HG02852 (cell line): ENCODE measurements around the gene NCKAP5.

ENCODE experiments used
- ATAC-seq: cut with Tn5 transposase; IDR thresholded peaks from one replicate; pipeline ENCODE4 v1.9.1; 2021; ENCODE audit warnings: mild to moderate bottlenecking, moderate library complexity; ENCODE audit not compliant: unreplicated experiment

Gene NCKAP5

DNA sequence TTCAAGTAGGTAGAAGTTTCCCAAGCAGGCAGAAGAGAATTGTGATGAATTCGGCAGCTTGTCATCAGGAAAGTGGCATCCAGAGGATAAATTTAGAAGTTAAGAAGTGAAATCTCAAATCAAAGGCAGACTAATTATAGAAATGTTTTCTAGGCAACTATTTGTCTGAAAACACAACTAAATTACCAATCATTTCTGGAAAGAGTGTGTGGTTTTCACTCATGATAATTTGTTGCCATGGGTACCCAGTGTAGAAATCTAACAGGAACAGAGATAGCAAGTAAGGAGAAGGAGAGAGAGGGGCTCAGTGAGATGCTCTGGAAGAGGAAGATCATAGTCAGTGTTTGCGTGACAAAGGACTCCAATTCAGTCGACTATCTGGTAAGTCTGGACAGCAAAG lies 208.1 kb downstream of the NCKAP5 start:
- ATAC-seq, result no peak

DNA sequence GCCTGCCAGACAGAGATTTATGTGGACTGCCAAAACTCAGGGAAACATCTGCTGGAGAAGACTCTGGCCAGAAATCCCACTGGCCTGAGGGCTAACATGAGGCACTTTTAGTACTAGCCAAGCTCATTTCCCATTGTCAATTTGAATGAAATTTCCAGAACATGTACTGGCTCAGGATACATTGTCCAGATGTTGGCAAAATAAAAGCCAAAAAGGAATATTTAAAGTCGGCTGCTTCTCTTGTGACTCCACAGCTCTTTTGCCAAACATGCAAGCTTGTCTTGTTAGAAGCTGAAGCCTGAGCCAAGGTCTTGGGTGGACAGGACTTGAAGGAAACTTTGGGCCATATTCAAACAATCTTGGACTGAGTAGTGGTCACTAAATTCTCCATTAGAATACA lies 215.5 kb downstream of the NCKAP5 start:
- ATAC-seq, result no peak

DNA sequence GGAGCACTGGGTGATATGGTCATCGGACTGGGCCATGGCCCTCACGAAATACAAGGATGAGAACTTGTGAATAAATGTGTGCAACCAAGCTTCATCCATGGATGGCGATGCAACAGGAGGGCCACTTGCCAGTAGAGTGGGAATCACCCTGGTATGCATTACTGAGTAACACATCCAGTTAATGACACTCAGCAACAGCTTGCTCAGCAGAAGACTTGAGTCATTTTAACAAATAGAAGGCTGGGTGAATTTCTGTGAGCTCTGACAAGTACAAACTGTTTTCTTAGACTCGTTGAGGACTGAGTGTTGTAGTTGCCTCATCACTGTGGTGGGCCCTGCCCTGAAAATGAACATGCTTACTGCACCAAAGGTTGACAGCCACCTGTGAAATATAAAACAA lies 221.6 kb downstream of the NCKAP5 start:
- ATAC-seq, result no peak

DNA sequence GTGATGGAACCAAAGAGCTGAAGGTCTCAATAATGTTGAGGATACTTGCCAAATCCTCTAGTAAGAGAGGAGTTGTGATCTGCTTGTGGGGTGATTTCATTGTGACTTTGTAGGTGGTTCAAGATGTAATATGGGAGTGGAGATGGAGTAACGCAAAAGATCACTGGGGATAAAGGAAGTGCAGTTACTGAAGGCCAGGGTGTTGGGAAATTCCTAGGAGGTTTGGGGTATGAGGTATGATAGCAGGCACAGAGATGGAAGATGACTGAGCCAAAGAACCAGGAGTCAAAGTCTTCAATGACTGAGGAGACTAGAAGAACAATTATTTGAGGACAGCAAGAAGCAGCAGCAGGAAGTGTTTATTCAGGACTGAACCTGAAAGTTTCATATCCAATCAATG lies 222.6 kb downstream of the NCKAP5 start:
- ATAC-seq, result no peak

DNA sequence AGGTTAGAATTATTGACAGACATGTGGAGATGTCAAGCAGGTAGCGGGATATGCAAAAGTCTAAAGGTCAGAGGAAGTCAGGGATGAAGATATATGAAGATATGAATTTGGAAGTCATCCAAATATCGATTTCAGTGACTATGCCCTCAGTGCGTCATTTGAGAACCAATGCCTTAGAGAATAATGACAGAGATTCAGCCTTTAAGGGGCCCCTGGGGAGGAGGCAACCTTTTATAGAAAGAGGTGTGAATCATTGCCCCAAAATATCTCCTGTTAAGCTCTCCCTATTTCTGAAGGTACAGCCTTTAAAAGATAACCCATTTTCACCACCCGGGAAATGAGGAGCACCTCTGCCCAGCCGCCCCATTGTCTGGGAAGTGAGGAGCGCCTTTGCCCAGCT lies 223.4 kb downstream of the NCKAP5 start:
- ATAC-seq, result no peak

DNA sequence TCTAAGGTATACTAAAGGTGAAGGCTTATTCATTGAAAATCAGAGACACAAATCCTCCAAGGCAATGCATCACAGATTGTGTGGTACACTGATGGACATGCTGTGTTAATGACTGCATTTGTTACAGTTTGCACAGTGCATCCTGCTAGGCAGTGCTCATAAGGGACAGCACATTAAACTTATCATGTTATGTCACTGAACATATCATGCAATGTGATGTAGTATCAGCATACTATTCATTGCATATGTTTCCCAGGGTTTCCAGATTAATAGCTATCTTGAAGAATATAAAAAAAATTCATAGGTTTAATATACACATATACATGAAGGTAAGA lies 225.3 kb downstream of the NCKAP5 start:
- ATAC-seq, result no peak

DNA sequence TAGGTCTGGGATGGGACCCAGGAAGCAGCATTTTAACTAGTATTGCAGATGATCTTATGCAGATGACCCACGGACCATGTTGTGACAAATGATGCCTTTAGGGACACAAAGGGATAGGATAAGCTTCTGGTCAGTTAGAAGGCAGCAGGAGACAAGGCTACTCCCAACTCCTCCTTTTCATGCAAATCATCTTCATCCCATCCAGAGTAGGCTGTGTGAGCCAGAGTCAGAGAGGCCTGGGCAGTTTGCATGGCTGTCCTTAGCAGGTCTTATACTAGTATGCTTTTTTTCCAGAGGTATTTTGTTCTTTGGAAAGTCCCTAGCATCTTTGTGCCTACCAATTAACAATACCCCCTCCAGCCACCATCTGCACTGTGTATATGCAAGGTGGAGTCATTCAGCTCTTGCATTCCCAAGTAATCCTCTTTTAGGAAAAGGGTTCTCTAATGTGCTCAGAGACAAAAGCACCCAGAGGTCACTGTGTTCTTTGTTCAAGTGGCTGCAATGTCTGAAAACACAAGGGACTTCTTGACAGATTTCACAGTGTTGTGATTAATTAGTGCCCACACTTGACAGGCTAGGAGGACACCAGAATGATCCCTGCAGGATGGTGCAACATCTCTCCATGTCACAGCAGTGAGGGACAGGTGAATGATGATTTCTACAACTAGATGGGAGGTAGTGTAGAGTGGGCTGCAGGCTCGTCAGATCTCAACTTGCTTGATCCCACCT lies 225.8 kb downstream of the NCKAP5 start:
- ATAC-seq, result no peak

DNA sequence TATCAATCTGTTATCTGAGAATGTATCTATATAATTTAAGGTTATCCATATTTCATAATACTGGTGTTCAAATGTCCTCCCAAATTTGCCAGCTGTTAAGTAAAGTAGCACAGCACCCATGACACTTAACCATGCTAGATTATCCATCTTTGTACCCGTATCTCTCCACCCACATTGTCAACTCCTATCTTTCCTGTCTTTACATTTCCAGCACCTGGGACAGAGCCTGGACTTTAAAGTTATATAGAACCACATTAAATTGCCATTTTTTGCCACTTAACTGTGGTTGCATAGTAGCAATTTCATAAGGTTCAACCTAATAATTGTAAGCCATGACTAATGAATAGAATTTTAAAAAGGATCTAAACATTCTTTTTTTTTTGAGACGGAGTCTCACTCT lies 226.7 kb downstream of the NCKAP5 start:
- no peak for ATAC-seq

DNA sequence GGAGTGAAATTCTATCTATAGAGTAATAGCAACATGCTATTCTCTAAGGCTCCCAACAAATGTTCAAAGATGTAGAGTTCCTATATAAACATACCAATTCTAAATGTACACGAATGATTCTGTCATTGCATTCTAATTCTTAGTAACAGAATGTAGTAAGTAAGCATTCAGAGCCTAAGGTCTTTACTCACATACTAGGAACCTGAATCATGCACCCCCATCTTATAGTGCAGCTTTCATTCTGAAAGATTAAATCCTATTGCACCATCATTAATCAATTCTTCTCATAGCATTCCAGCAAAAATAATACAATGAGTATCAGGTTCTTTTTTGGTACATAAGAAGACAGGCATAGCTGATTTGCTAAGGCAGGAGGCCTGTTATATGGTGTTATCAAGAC lies 230.0 kb downstream of the NCKAP5 start:
- no peak for ATAC-seq

DNA sequence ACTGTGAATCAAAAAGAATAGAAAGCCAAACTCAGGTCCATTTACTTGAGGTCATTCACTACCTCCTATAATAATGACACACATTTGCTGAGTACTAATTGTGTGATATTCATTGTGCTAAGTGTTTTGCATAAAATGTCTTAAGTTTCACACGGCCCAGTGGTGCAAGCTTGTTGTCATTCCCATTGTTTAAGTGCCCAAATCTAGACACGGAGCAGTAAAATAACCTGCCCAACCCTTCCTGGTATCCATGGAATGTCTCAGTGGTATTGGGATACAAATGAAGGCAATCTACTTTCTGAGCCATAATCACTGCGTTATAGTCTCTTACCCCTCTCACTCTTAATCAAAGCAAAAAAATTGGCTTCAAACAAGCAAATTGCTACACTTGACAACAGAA lies 233.3 kb downstream of the NCKAP5 start:
- ATAC-seq, result no peak

DNA sequence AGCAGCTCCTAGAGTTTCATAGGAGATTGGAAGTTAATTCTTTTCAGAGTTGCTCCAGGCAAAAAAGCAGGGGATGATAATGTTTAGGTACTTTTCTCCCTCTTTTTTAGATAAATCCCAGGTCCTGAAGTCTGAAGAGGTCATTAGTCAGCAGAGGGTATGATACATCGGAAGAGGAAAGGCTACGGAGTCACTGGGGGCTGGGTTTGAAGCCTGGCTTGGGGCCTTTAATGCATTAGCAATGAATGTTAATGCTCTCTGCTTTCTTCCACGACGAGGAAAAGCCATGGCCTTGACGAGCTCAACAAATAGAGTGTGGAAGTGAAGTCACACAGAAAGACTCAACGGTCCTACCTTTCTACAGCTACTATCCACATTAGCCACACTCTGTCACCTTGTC lies 235.1 kb downstream of the NCKAP5 start:
- no peak for ATAC-seq

DNA sequence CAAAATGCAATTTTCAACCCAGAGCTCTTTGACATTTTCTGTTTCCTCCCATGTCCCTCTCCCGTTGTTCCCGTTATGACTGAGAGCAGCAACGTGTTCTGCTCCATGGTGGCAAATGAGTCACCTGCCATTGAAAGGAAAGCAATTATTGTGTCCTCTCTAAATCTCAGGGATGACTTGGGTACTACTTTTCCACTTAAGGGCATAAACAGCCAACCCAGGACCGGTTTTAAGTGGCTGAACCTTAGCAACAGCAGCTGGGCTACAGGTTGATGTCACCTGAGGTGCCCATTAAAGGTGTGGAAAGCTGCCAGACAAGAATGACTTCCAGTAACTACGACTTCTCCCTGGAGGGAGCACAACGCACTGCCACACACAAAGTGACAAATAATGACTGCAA lies 236.8 kb downstream of the NCKAP5 start:
- no peak for ATAC-seq

DNA sequence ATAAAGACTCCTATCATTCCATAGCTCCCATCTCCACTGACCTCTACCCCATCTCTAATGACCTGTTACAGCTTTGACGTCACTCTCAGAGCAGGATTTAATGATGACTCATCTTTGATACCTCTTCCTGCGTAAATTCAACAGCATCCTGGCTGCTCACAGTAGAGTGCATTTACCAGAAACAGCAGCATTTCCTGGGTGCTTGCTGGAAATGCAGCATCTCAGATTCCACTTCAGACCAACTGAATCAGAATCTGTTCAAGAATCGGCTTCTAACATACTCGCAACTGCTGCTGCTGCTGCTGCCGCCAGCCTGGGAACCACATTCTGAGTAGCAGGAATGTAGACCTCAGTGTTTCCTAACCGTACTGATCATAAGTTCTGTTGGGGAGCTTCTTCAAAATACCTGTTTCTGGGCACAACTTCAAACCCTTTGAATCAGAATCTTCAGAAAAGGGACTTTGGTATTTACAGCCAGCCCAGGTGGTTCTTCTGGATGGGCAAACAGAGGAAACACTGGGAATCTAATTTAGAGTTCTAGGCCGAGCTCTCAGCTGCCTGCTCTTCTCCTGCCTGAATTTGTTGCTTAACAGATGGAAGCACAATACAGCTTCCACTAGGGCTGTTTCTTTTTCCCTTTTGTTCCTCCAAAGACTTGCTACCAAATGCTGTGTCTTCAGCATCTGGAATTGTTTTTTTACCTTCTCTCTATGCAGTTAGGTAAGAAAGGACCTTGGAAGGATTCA lies 241.4 kb downstream of the NCKAP5 start:
- no peak for ATAC-seq

DNA sequence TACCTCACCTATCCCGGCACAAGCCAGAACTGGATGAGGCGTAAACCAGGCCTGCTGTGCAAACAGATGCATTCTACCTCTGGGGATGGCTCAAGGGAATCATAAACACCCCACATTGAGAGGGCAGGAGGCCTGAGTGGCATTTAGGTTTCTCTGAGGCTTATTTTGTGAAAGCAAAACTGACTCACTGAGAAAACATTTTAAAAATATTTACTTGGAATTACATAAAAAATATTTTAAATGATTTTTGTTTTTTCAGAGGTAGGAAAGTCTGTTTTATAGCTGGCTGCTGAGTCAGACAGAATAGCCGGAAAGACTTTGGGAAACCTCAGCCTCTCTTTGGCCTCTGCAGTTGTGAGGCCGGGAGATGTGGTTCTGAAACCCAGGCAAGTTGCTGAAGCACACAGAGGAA lies 244.1 kb downstream of the NCKAP5 start:
- ATAC-seq, result no peak

DNA sequence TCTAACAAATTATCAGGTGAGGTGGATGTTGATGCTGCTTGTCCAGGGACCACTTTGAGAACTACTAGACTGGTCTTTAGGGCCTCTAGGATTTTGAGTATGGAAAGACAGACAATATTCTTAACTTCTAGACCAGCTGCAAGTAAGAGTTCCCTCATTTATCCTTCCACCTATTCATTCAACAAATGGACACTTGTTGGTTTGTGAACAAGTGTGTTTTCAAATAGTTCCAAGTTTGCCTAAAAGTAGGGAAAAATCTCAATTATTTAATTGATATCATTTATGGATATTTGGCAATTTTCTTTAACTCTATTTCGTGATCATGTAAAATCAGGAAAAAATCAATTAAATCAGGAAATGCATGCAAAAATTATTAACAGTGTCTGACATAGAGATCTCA lies 245.4 kb downstream of the NCKAP5 start:
- ATAC-seq, result no peak

DNA sequence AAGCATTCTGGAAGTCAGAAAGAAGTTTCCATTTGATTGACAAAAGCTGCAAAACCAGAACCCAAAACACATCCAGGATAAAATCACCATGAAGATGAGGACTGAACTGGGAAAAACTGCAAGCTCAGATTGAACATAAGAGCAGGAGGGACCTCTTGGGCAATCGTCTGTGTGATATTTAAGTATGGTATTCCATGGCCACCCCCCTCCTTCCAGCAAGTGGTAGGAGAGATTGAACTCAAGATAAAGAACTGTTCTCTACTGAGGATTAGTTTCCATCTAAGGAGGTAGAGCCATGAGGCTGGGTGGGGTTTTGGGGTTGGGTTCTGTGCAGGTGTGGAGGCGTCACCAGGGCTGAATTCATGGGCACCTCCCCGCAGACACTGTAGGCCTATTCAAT lies 251.1 kb downstream of the NCKAP5 start:
- ATAC-seq, result no peak

DNA sequence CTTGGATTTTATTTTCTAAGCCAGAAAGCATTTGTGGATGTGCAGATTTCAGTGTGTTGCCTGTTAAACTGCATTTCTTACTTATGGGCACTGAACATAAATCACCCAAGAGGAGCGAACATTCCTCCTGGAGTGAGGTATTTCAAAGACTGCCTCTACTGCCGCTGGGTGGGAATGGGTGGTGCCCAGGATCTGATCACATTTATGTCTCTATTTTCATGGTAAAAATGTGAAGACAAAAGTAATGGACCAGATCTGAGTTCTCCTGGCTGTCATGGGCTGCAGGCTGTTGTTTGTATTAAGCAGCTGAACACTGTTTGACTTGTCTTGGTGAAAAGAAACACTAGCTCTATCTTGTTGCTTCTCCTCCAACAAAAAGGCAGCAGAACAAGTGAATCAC lies 251.7 kb downstream of the NCKAP5 start:
- ATAC-seq, result no peak

DNA sequence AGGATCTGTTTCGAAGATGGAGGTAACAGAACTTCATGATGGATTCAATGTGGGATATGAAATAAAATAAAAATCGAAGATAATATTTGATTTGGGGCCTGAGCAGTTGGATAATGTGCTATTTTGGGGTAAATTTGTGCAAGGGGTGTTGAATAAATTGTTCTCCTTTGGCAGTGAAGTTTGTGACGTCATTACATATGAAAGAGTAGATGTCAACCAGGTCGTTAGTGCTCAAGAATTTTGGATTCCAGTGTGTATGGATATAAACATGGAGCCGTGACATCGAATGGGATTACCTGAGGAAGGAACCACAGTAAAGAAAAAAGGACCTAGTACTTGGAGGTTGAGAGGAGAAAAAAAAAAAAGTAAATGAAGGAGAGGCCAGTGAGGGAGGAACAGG lies 253.0 kb downstream of the NCKAP5 start:
- no peak for ATAC-seq

DNA sequence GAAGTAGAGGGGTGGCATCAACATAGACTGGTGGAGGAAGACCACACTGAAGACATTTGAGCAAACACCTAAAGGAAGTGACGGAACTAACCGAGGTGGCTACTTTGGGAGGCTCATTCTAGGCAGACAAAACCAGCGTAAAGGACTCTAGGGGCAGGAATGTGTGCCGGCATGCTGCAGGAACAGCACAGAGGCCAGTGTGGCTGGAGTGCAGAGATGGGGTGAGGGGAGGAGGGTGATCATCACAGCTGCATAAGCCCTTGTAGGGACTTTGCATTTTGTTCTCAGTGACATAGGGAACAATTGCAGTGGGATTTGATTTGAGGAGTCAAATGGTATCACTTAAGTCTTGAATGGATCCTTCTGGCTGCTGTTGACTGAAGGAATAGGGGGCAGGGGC lies 253.5 kb downstream of the NCKAP5 start:
- ATAC-seq, result no peak

DNA sequence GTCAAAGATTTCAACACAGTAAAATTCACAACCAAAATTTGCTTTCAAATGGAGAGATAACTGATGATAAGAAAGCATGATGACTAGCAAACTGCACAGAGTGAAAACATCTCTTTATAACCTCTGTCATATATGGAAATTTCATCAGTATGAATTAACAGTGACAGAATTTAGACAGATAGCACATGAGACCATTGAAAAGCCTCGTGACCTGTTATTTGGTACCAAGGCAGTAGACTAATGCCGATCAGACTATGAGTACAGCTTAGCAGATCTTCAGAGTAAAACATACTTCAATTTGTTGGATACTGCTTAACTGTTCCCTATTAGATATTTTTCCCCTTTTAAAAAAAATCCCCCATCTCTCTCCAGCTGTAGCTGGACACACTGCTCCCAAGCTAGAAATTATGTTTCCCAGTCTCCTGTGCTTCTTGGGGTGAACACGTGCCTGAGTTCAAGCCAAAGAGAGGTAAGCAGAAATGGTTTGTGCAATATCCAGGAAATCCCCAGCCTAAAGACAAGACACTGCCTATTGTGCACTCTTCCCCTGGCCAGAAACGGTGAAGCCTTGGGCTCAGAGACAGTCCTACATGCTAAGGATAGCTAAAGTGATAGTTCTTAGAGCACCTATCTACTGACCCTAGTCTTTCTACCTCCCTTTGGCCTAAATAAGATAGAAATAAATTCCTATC lies 256.1 kb downstream of the NCKAP5 start:
- ATAC-seq, result no peak

DNA sequence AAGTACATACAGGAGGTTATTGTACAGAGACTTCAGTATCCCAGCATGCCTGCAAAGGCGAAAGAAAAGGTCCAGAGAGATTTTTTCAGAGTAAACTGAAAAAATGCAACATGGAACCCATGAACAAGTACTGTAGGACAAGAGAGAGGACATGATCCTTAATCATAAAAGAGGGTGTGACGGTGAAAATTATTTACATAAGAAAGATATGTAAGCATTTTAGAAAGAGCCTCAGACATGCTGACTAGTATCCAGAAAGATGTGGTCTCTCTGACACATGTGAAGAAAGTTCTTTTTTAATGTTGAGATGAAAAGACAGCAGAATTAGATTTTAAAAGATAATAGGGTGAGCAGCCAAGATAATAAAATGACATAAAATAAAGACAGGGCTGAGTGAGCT lies 262.0 kb downstream of the NCKAP5 start:
- no peak for ATAC-seq

DNA sequence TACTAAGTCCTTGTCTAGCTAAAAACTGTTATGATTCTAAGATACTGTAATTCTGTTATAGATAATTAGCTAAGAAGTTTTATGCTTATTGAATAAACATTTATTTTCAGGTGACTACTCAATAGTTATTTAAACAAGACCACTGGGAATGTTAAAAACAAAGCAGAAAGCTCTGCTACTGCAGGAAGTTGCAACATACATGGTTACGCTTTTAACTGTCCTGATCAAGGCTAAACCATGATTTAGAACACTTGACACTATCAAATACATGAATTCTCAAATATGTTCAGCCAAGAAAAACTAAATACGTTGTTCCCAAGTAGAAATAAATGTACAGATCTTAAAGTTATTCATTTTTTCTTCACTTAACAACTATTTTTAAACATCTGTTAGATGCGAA lies 263.9 kb downstream of the NCKAP5 start:
- no peak for ATAC-seq
